ENCODE results near the gene B9D1.

GRCh38 chr17:19322129-19322505 lies 40.4 kb downstream of the B9D1 start:
- TF ChIP-seq SIN3A (IDR thresholded peaks at IDR 0.05; ENCODE audit: borderline replicate concordance, insufficient read depth, low read length) (no peak), REST (IDR thresholded peaks at IDR 0.05; ENCODE audit: insufficient read depth in 1 of 2, low read depth in 2 of 2, low read length in 2 of 2) (no peak)

All from PFSK-1 (cell line).